HepG2 (cell line): ENCODE measurements around the gene GMPPA. TPM values are rescaled to one million over a fixed set of nuclear protein-coding genes. Genes with fewer than 3 reads are reported as not detected.

Experiments
- AGO2 ChIP-seq: fragments of 200-400 bp; formaldehyde crosslinking; optimal IDR thresholded peaks from 2 replicates; pipeline ENCODE3; 2017; ENCODE audit warnings: mild to moderate bottlenecking, low read depth, low read length, moderate library complexity
- FOXP4 ChIP-seq: sonication (generic); formaldehyde crosslinking; IDR thresholded peaks from 2 replicates; pipeline ENCODE4 v1.4.0; 2020; ENCODE audit warnings: missing genetic modification reagents
- IRF1 ChIP-seq: sonication (generic); formaldehyde crosslinking; IDR thresholded peaks from 2 replicates; pipeline ENCODE4 v1.4.0; 2020; ENCODE audit warnings: low read depth, mild to moderate bottlenecking, missing genetic modification reagents
- KDM2A ChIP-seq: sonication (generic); formaldehyde crosslinking; IDR thresholded peaks from 2 replicates; pipeline ENCODE4 v1.4.0; 2020; ENCODE audit warnings: low read depth, missing genetic modification reagents, borderline replicate concordance
- KLF11 ChIP-seq: IDR thresholded peaks from 2 replicates; pipeline ENCODE4 v1.6.1; 2016; ENCODE audit warnings: missing compliant biosample characterization
- NR2F6 ChIP-seq, 2 experiments: IDR thresholded peaks; 2 replicates each; pipeline ENCODE4 v1.6.1; 2016; ENCODE audit warnings: antibody characterized with exemption in 1 of 2, mild to moderate bottlenecking in 1 of 2
- PAF1 ChIP-seq: IDR thresholded peaks from 2 replicates; pipeline ENCODE4 v1.6.1; 2016; ENCODE audit warnings: missing genetic modification reagents, missing compliant biosample characterization
- PATZ1 ChIP-seq: sonication (generic); formaldehyde crosslinking; IDR thresholded peaks from 2 replicates; pipeline ENCODE4 v1.4.0; 2020; ENCODE audit warnings: missing genetic modification reagents
- PAXIP1 ChIP-seq: sonication (generic); formaldehyde crosslinking; conservative IDR thresholded peaks from 2 replicates; pipeline ENCODE4 v1.4.0; 2020; ENCODE audit warnings: mild to moderate bottlenecking, missing genetic modification reagents, moderate library complexity
- ZFP91 ChIP-seq: sonication (generic); formaldehyde crosslinking; IDR thresholded peaks from 2 replicates; pipeline ENCODE4 v1.9.0; 2022; ENCODE audit warnings: missing genetic modification reagents, mild to moderate bottlenecking, borderline replicate concordance
- ZNF281 ChIP-seq: sonication (generic); formaldehyde crosslinking; IDR thresholded peaks from 2 replicates; pipeline ENCODE4 v1.4.0; 2020; ENCODE audit warnings: missing genetic modification reagents, borderline replicate concordance
- ZNF329 ChIP-seq: sonication (generic); formaldehyde crosslinking; IDR thresholded peaks from 2 replicates; pipeline ENCODE4 v1.9.0; 2021; ENCODE audit warnings: low read depth, mild to moderate bottlenecking, missing genetic modification reagents
- ZNF724P ChIP-seq: sonication (generic); formaldehyde crosslinking; IDR thresholded peaks from 2 replicates; pipeline ENCODE4 v1.8.0; 2022; ENCODE audit warnings: missing genetic modification reagents, borderline replicate concordance
- polyA plus RNA-seq, 8 experiments: library from polyadenylated mRNA; depleted of rRNA in 3 of 8; stranded (reverse) in 7 of 8; unstranded in 1 of 8; fragments of >200 nt; fragmentation: Illumina TruSeq in 4 of 8; extraction: Trizol in 4 of 8; gene quantifications; 2 replicates each; pipeline versions ENCODE4 v1.2.1 to v1.2.3, GENCODE V29; 2011 to 2016; ENCODE audit warnings: low read depth in 4 of 8, missing spikeins in 1 of 8, mixed read lengths in 1 of 8; ENCODE audit not compliant: insufficient read depth in 1 of 8
- total RNA-seq, 5 experiments: library from RNA; depleted of rRNA; stranded (reverse); fragments of >200 nt; fragmentation: Illumina TruSeq; extraction: Trizol; gene quantifications; 2 replicates each; pipeline ENCODE4 v1.2.3, GENCODE V29; 2016; ENCODE audit warnings: low read depth in 1 of 5

GMPPA gene
- total and polyA plus RNA-seq, 2 of the 13 experiments (the other 11 are each of a cell fraction or from before 2014, with no cell fraction given) = 81.1 to 106 TPM

- TF ChIP-seq ZNF724P (CRISPR knock-in tag) (0 out of 2 replicates have a peak, but pooled peaks have one; percentile 30), KLF11 (CRISPR knock-in tag) (no peak; the same call in 1 of the 2 replicates), ZNF329 (CRISPR knock-in tag) (no peak), IRF1 (CRISPR knock-in tag) (no peak), PAF1 (peak; percentile 65; the same call in 1 of the 2 replicates), ZNF281 (peak; percentile 19; the same call in 1 of the 2 replicates), AGO2 (peak; percentile 86), PAXIP1 (CRISPR knock-in tag) (0 out of 2 replicates have a peak, but pooled peaks have one; percentile 10), FOXP4 (CRISPR knock-in tag) (peak; percentile 11; the same call in 1 of the 2 replicates), PATZ1 (CRISPR knock-in tag) (peak; percentile 54), ZFP91 (peak; percentile 36; the same call in 1 of the 2 replicates), KDM2A (peak; percentile 27; the same call in 1 of the 2 replicates), NR2F6 (IDR thresholded peaks at IDR 0.05) (no peak), NR2F6 (CRISPR knock-in tag; IDR thresholded peaks at IDR 0.05) (0 out of 2 replicates have a peak, but pooled peaks have one; percentile 11)
Measured at GRCh38 chr2:219537657-219538488, 39.2 kb downstream of the GMPPA start (continued).
